K562 (cell line): Measurements from ENCODE around the gene EPHB4. TPM values are rescaled to one million over a fixed set of nuclear protein-coding genes. Genes with fewer than 3 reads are reported as not detected.

Source experiments
- CGGBP1 ChIP-seq: fragments of 250-450 bp; sonication (Bioruptor Pico); IDR thresholded peaks from 2 replicates; pipeline ENCODE4 v1.9.0; 2021; ENCODE audit warnings: mild to moderate bottlenecking
- CUX1 ChIP-seq: fragments of 200-800 bp; sonication (Bioruptor generic); IDR thresholded peaks from 2 replicates; pipeline ENCODE4 v1.6.1; 2016; ENCODE audit warnings: missing genetic modification characterization, missing compliant biosample characterization
- EGR1 ChIP-seq: fragments of 450-650 bp; conservative IDR thresholded peaks from 2 replicates; pipeline ENCODE4 v1.6.1; 2017; ENCODE audit warnings: mild to moderate bottlenecking
- FOXJ3 ChIP-seq: sonication (generic); formaldehyde crosslinking; IDR thresholded peaks from 2 replicates; pipeline ENCODE4 v1.4.0; 2020; ENCODE audit warnings: mild to moderate bottlenecking, missing genetic modification reagents
- HINFP ChIP-seq: fragments of 450-650 bp; conservative IDR thresholded peaks from 2 replicates; pipeline ENCODE4 v1.6.1; 2016; ENCODE audit warnings: missing genetic modification characterization, low read depth, mild to moderate bottlenecking, control low read depth, missing compliant biosample characterization
- IRF2 ChIP-seq: sonication (generic); formaldehyde crosslinking; IDR thresholded peaks from 2 replicates; pipeline ENCODE4 v1.8.1; 2022; ENCODE audit warnings: mild to moderate bottlenecking, missing genetic modification reagents
- MAFG ChIP-seq: fragments of 450-650 bp; conservative IDR thresholded peaks from 2 replicates; pipeline ENCODE4 v1.6.1; 2016; ENCODE audit warnings: missing genetic modification characterization, missing compliant biosample characterization
- NFE2 ChIP-seq: IDR thresholded peaks from 2 replicates; pipeline ENCODE4 v1.6.1; 2014; ENCODE audit warnings: antibody characterized with exemption, low read depth
- SRSF9 ChIP-seq: fragments of 200-400 bp; formaldehyde crosslinking; IDR thresholded peaks from 2 replicates; pipeline ENCODE4 v1.6.1; 2017; ENCODE audit warnings: low read depth, low read length, borderline replicate concordance
- TCF7 ChIP-seq: sonication (generic); IDR thresholded peaks from 2 replicates; pipeline ENCODE4 v1.6.1; 2016; ENCODE audit warnings: antibody characterized with exemption, borderline replicate concordance
- TCF7L2 ChIP-seq: fragments of 150-350 bp; IDR thresholded peaks from 2 replicates; pipeline ENCODE4 v1.6.1; 2016; ENCODE audit warnings: low read depth, mild to moderate bottlenecking, low read length, moderate library complexity
- ZBTB43 ChIP-seq: sonication (generic); formaldehyde crosslinking; IDR thresholded peaks from 2 replicates; pipeline ENCODE4 v1.8.0; 2023; ENCODE audit warnings: mild to moderate bottlenecking, missing genetic modification reagents
- ZHX1 ChIP-seq: fragments of 150-350 bp; conservative IDR thresholded peaks from 2 replicates; pipeline ENCODE4 v1.6.1; 2014; ENCODE audit warnings: low read length
- ZNF785 ChIP-seq: fragments of 250-450 bp; sonication (Bioruptor Pico); IDR thresholded peaks from 2 replicates; pipeline ENCODE4 v1.4.0; 2020; ENCODE audit warnings: mild to moderate bottlenecking
- ZNF830 ChIP-seq: fragments of 250-450 bp; sonication (Bioruptor Pico); IDR thresholded peaks from 2 replicates; pipeline ENCODE4 v1.5.0; 2021; ENCODE audit warnings: mild to moderate bottlenecking
- polyA plus RNA-seq, 8 experiments: library from polyadenylated mRNA; depleted of rRNA in 4 of 8; stranded (reverse) in 5 of 8; unstranded in 3 of 8; fragments of >200 nt; fragmentation: Nextera tagmentation in 2 of 8; fragmentation: Illumina TruSeq in 1 of 8; extraction: Ambion mirVana in 2 of 8; extraction: Trizol in 1 of 8; gene quantifications; 2 replicates each; pipeline versions ENCODE4 v1.2.1 to v1.2.3, GENCODE V29; 2011 to 2014; ENCODE audit warnings: inconsistent platforms in 1 of 8, missing spikeins in 1 of 8
- total RNA-seq, 7 experiments: library from RNA; depleted of rRNA in 6 of 7; stranded (reverse); fragments of >200 nt in 6 of 7; fragmentation: Illumina TruSeq in 2 of 7; extraction: Trizol in 2 of 7; gene quantifications; 2 replicates each; pipeline versions ENCODE4 v1.2.1 to v1.2.3, GENCODE V29; 2011 to 2021; ENCODE audit warnings: low replicate concordance in 1 of 7

Gene EPHB4
- total and polyA plus RNA-seq, 9 of the 15 experiments (the other 6 are each of a cell fraction or from before 2014, with no cell fraction given): 1.2 to 82.1 (median 37.9) TPM

- TF ChIP-seq CGGBP1 (CRISPR knock-in tag) (no peak), ZBTB43 (CRISPR knock-in tag) (peak; percentile 81; the same call in 1 of the 2 replicates), ZNF785 (CRISPR knock-in tag) (no peak), CUX1 (CRISPR knock-in tag) (no peak), ZHX1 (no peak), MAFG (tag) (no peak), HINFP (no peak), NFE2 (no peak), TCF7L2 (no peak), SRSF9 (no peak), FOXJ3 (0 out of 2 replicates have a peak, but pooled peaks have one; percentile 16), TCF7 (0 out of 2 replicates have a peak, but pooled peaks have one; percentile 14), ZNF830 (CRISPR knock-in tag) (0 out of 2 replicates have a peak, but pooled peaks have one; percentile 45), EGR1 (peak; percentile 53), IRF2 (CRISPR knock-in tag) (no peak)
Observed at GRCh38 chr7:100852048-100852872, 24.9 kb upstream of the EPHB4 start, which contains the start of gene SLC12A9 (continued).
